Mesangial cell (primary cell): Measurements from ENCODE around the gene RGPD5. TPM values are rescaled to one million over a fixed set of nuclear protein-coding genes. Genes with fewer than 3 reads are reported as not detected.

Experiments
- total RNA-seq: library from RNA; depleted of rRNA; stranded (reverse); fragments of >200 nt; gene quantifications from 2 replicates; pipeline ENCODE4 v1.2.3, GENCODE V29; 2015

RGPD5 gene
- 3.8 and 9.8 TPM in 2 replicates for total RNA-seq

DNA sequence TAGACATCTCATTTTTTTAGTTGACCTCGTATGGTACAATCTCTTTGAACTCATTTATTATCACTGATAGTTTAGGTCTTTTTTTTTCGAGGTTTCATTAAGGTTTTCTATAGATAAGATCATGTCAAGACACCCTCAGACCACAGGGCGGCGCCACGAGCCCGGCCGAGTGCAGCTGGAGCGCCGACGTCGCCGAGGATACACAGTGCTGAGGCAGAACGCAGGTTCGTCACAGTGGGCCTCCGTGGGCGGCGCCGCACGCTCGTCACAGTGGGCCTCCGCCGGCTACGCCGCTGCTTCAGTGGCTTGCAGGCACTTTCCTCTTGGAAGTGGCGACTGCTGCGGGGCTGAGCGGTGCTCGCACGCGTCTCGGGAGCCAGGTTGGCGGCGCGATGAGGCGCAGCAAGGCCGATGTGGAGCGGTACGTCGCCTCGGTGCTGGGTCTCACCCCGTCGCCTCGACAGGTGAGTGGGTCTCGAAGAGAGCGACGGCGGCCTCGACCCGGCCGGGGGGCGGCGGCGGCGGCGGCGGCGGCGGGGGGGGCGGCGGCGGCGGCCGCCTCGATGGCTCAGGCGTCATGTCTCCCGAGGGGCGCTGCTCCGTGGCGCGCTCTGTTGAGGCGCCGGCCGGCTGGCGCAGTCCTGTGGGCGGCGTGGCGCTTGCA is at the start of gene RGPD5:
TSS of gene RGPD5 (plus strand) at position 232 of the 664 bp plus-strand sequence. CDS start at position 393, 161 bp downstream.

DNA sequence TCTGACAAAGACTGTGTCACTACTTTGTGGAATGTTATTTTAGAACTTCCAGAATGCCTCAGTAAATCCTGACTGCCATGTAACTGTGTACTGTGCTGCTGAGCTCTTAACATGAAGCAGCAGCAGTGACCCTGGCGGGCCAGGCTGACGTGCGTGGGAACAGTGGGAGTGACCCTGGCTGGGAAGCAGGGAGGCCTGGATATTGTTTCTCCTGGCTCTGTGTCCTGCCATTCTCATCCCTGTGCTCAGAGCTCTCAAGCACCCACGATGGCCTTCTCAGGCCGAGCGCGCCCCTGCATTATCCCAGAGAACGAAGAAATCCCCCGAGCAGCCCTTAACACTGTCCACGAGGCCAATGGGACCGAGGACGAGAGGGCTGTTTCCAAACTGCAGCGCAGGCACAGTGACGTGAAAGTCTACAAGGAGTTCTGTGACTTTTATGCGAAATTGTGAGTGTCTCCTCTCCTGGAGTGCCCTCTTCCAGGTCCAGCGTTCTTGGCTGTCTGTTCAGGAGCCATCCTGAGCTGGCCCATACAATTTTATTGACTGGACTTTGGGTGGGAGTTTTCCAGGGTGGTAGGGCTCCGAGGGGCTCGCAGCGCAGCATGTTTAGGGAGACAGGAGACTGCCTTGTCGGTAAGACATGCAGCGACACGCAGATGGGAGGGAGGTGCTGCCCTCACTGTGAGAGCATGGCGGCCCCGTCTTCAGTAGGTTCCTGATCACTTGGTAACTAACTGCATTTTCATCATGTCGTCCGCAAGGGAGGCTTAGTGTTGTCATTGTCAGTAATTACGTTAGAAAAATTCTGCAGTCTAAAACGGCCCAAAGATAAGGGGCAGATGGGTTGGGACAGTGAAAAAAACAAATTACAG is 104.6 kb downstream of the RGPD5 start, which contains the start of gene LIMS3:
TSS of gene LIMS3 (plus strand) at position 227 of the 875 bp plus-strand sequence. CDS start at position 268, 41 bp downstream.

Other genes with a start within 250 kb of the RGPD5 start
- gene SEPTIN10, start 180.3 kb upstream of the RGPD5 start, total RNA-seq, result 34.1 and 44.2 TPM in 2 replicates
- gene SOWAHC, start 179.9 kb upstream of the RGPD5 start, total RNA-seq, result 8.9 and 10.4 TPM in 2 replicates
- gene LIMS3, start 104.4 kb downstream of the RGPD5 start, total RNA-seq, result 0.81 and 4.3 TPM in 2 replicates